Parathyroid adenoma (tissue), 2 donors: ENCODE measurements around the gene TAGLN.
"Not testable (repeated sequence)": the region's sequence is repeated elsewhere in the genome, so short reads cannot be mapped to it uniquely, and the experiment has no call there.

Source experiments
- H2AFZ ChIP-seq: fragments of 300-600 bp; sonication (generic); one replicate; pipeline ENCODE4 v1.7.0; 2017; ENCODE audit warnings: antibody characterized with exemption, mild to moderate bottlenecking
- H3K27ac ChIP-seq: fragments of 300-600 bp; sonication (generic); one replicate; pipeline ENCODE4 v1.7.0; 2017
- H3K27me3 ChIP-seq: fragments of 300-600 bp; sonication (generic); one replicate; pipeline ENCODE4 v1.7.0; 2017; ENCODE audit warnings: low read length; ENCODE audit not compliant: control insufficient read depth, insufficient read depth
- H3K36me3 ChIP-seq: fragments of 300-600 bp; sonication (generic); one replicate; pipeline ENCODE4 v1.7.0; 2017; ENCODE audit warnings: low read length; ENCODE audit not compliant: control insufficient read depth, insufficient read depth
- H3K4me1 ChIP-seq: fragments of 300-600 bp; sonication (generic); one replicate; pipeline ENCODE4 v1.7.0; 2017; ENCODE audit warnings: control low read depth
- H3K4me2 ChIP-seq: fragments of 300-600 bp; sonication (generic); one replicate; pipeline ENCODE4 v1.7.0; 2017; ENCODE audit warnings: low read length
- H3K4me3 ChIP-seq: fragments of 300-600 bp; sonication (generic); one replicate; pipeline ENCODE4 v1.7.0; 2017; ENCODE audit warnings: low read depth, low read length
- H3K79me2 ChIP-seq: fragments of 300-600 bp; sonication (generic); one replicate; pipeline ENCODE4 v1.7.0; 2017; ENCODE audit warnings: control low read depth
- H3K9ac ChIP-seq: fragments of 300-600 bp; sonication (generic); one replicate; pipeline ENCODE4 v1.7.0; 2017; ENCODE audit warnings: mild to moderate bottlenecking
- H3K9me3 ChIP-seq: fragments of 300-600 bp; sonication (generic); one replicate; pipeline ENCODE4 v1.7.0; 2017; ENCODE audit warnings: low read length; ENCODE audit not compliant: control insufficient read depth
- CTCF ChIP-seq: fragments of 300-600 bp; sonication (generic); IDR thresholded peaks from one replicate; pipeline ENCODE4 v1.7.0; 2017; ENCODE audit warnings: antibody characterized with exemption, mild to moderate bottlenecking
- donor health status: primary hyperparathyroidism.

The TAGLN gene

GRCh38 chr11:117204283-117205080 lies 5.3 kb downstream of the TAGLN start:
- Histone ChIP-seq H3K27me3 (no peaks in the 10 kb centered on the region), H3K4me3 (no peak overlapping the region), H3K4me2 (no peak overlapping the region), H2AFZ (no peak overlapping the region), H3K36me3 (no peaks in the 10 kb centered on the region), H3K4me1 (no peaks in the 10 kb centered on the region), H3K9ac (no peak overlapping the region), H3K27ac (no peak overlapping the region), H3K9me3 (no peaks in the 10 kb centered on the region), H3K79me2 (no peaks in the 10 kb centered on the region)
- TF ChIP-seq CTCF = no peak

- no peaks in the 10 kb centered on the region for H3K79me2 ChIP-seq
- H3K9me3 ChIP-seq = no peaks in the 10 kb centered on the region
- no peak overlapping the region for H2AFZ ChIP-seq
- H3K27me3 ChIP-seq = no peaks in the 10 kb centered on the region
- H3K27ac ChIP-seq = no peak overlapping the region
- H3K4me1 ChIP-seq = no peaks in the 10 kb centered on the region
- H3K9ac ChIP-seq = no peak overlapping the region
- no peak overlapping the region for H3K4me3 ChIP-seq
- TF ChIP-seq CTCF = no peak
- no peaks in the 10 kb centered on the region for H3K36me3 ChIP-seq
- H3K4me2 ChIP-seq = no peak overlapping the region
These were observed 6.1 kb downstream of the TAGLN start for GRCh38 chr11:117205211-117205818.

GRCh38 chr11:117206111-117206510 lies 6.9 kb downstream of the TAGLN start:
- H3K36me3 ChIP-seq, H3K9ac ChIP-seq, H3K27me3 ChIP-seq, H3K27ac ChIP-seq, H2AFZ ChIP-seq, H3K9me3 ChIP-seq, H3K4me2 ChIP-seq, H3K4me3 ChIP-seq, H3K4me1 ChIP-seq, H3K79me2 ChIP-seq: not testable (repeated sequence)

DNA sequence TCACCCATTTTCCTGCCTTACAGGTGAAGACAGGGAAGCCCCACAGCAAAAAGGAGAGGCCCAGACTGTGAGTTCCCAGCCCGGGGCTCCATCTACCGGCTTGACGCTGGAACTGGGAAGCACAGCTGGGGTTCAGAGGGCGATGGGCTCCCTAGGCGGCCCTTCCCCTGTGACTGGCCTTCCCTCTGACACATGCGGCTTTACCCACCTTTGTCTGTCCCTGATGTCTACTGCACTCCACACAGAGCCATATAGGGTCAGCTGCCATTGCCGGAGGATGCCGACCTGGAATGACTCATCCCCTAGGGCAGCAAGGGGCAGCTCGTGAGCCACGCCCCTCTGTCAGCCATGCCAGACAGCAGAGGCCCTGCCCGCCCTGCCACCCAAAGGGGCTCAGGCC lies 7.7 kb downstream of the TAGLN start:
- not testable (repeated sequence) for H3K27me3 ChIP-seq, H3K4me3 ChIP-seq, H3K4me1 ChIP-seq, H3K36me3 ChIP-seq, H3K9me3 ChIP-seq, H3K9ac ChIP-seq, H2AFZ ChIP-seq, H3K79me2 ChIP-seq, H3K27ac ChIP-seq, H3K4me2 ChIP-seq

DNA sequence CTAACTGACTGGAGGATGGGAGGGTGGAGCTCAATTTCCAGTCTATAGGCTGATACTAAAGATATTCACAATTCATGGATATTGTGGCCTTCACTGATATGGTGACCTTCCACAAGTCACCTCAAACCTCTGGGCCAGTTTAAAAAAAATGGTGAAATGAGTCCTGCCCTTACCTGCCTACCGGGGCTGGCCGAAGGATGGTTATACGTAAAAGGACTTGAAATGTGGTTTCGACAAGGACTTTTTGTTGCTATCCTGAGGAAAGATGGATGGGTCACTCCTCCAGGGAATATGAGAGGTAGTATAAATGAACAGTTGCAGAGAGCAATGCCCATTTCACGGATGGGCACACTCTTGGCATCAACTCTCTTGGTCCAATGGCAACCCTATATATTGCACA lies 8.3 kb downstream of the TAGLN start:
- not testable (repeated sequence) for H3K27ac ChIP-seq, H3K4me2 ChIP-seq, H3K4me1 ChIP-seq, H3K79me2 ChIP-seq, H3K27me3 ChIP-seq, H3K36me3 ChIP-seq, H3K9me3 ChIP-seq, H2AFZ ChIP-seq, H3K4me3 ChIP-seq, H3K9ac ChIP-seq

- H3K27ac ChIP-seq, H2AFZ ChIP-seq, H3K36me3 ChIP-seq: not testable (repeated sequence)
These were observed 9.5 kb downstream of the TAGLN start for GRCh38 chr11:117208710-117209109.

GRCh38 chr11:117209351-117210125 lies 10.4 kb downstream of the TAGLN start:
- H3K36me3 ChIP-seq, H3K4me1 ChIP-seq, H3K4me3 ChIP-seq, H3K9me3 ChIP-seq, H2AFZ ChIP-seq, H3K9ac ChIP-seq, H3K4me2 ChIP-seq, H3K79me2 ChIP-seq, H3K27ac ChIP-seq, H3K27me3 ChIP-seq: not testable (repeated sequence)

More at GRCh38 chr11:117208710-117209109, 9.5 kb downstream of the TAGLN start:
- H3K9me3 ChIP-seq, H3K27me3 ChIP-seq, H3K4me3 ChIP-seq, H3K79me2 ChIP-seq, H3K4me1 ChIP-seq, H3K9ac ChIP-seq, H3K4me2 ChIP-seq: not testable (repeated sequence)
